ENCODE data around the gene MYT1.

MYT1 gene

GRCh38 chr20:64244870-64245603 lies 80.8 kb downstream of the MYT1 start:
- no peak for DNase-seq (ENCODE audit: low read depth in 2 of 2)

GRCh38 chr20:64245746-64246595 lies 81.7 kb downstream of the MYT1 start:
- no peak for DNase-seq (ENCODE audit: low read depth in 2 of 2)

- no peak for DNase-seq (ENCODE audit: low read depth in 2 of 2)
Observed at GRCh38 chr20:64246616-64247306, 82.5 kb downstream of the MYT1 start.

GRCh38 chr20:64247307-64247618 lies 83.0 kb downstream of the MYT1 start:
- DNase-seq (ENCODE audit: low read depth in 2 of 2): no peak

GRCh38 chr20:64247970-64248841 lies 84.0 kb downstream of the MYT1 start:
- DNase-seq (ENCODE audit: low read depth in 2 of 2): no peak

GRCh38 chr20:64250027-64250426 lies 85.8 kb downstream of the MYT1 start:
- no peak for DNase-seq (ENCODE audit: low read depth in 2 of 2)

- DNase-seq (ENCODE audit: low read depth in 2 of 2): no peak
Observed at GRCh38 chr20:64253000-64253383, 88.7 kb downstream of the MYT1 start.

GRCh38 chr20:64253443-64253842 lies 89.2 kb downstream of the MYT1 start:
- no peak for DNase-seq (ENCODE audit: low read depth in 2 of 2)

GRCh38 chr20:64254156-64254555 lies 89.9 kb downstream of the MYT1 start:
- no peak for DNase-seq (ENCODE audit: low read depth in 2 of 2)

- no peak for DNase-seq (ENCODE audit: low read depth in 2 of 2)
Observed at GRCh38 chr20:64254571-64255360, 90.5 kb downstream of the MYT1 start.

- DNase-seq (ENCODE audit: low read depth in 2 of 2): peak; percentile 67
Observed at GRCh38 chr20:64255361-64256281, 91.4 kb downstream of the MYT1 start, which contains the start of gene PCMTD2. TSS of gene PCMTD2 (plus strand) at chr20:64255748. CDS start at chr20:64259966, 4,218 bp downstream.

GRCh38 chr20:64256282-64256935 lies 92.2 kb downstream of the MYT1 start:
- DNase-seq (ENCODE audit: low read depth in 2 of 2): no peak

- DNase-seq (ENCODE audit: low read depth in 2 of 2): no peak
Observed at GRCh38 chr20:64257107-64257757, 93.0 kb downstream of the MYT1 start.

GRCh38 chr20:64258071-64258823 lies 94.0 kb downstream of the MYT1 start:
- DNase-seq (ENCODE audit: low read depth in 2 of 2): no peak

- no peak for DNase-seq (ENCODE audit: low read depth in 2 of 2)
Observed at GRCh38 chr20:64260239-64260638, 96.0 kb downstream of the MYT1 start.

- no peak for DNase-seq (ENCODE audit: low read depth in 2 of 2)
Observed at GRCh38 chr20:64261138-64261537, 96.9 kb downstream of the MYT1 start.

- no peak for DNase-seq (ENCODE audit: low read depth in 2 of 2)
Observed at GRCh38 chr20:64264091-64264490, 99.8 kb downstream of the MYT1 start.

- no peak for DNase-seq (ENCODE audit: low read depth in 2 of 2)
Observed at GRCh38 chr20:64265201-64265600, 100.9 kb downstream of the MYT1 start.

Measured in stimulated activated CD4-positive, alpha-beta T cell treated with anti-CD3 and anti-CD28 coated beads, Interleukin-1b, Interleukin-23, amount 100 ng/mL, for 1 hour (primary cell).